Inflammatory macrophage treated with lipopolysaccharide for 4 hours (primary cell): ENCODE results near the gene ZNF611.
"Not testable (repeated sequence)": the region's sequence is repeated elsewhere in the genome, so short reads cannot be mapped to it uniquely, and the experiment has no call there.

Source experiments
- DNase-seq: peaks from one replicate; pipeline ENCODE4 v3.0.0-alpha.2; 2020

Gene ZNF611

DNA sequence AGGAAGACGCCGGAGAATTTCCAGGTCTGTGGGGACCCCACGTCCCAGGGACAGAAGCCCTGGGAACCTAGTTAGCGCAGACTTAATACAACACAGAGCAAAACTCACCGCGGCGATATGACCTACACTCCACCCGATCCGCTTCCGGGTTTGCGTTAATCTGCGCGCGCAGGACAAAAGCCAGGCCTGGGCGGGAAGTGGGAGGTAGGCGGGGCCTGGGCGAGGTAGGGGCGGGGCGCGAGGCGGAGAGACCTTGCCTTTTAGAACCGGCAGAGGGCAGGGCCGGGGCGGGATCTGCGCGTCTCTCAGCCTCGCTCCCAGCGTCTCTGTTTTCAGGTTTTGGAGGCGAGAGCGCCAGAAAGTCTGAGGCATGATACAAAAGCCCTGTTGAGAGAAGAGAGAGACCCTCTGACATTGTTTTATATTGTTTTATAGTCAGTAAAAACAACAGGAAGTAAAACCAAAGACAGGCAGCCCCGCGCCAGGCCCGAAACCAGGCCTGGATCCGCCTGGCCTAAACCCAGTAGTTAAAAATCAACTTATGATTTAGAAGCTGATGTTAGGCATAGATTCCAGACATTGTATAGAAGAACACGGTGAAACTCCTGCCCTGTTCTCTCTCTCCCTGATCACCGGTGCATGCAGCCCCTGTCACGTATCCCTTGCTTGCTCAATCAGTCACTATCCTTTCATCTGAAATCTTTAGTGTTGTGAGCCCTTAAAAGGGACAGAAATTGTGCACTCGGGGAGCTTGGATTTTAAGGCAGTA lies at the start of gene ZNF611:
TSS of gene ZNF611 (minus strand) at position 152 of the 769 bp plus-strand sequence. CDS start 19,150 bp downstream, outside the sequence.
- DNase-seq, result peak; percentile 95

DNA sequence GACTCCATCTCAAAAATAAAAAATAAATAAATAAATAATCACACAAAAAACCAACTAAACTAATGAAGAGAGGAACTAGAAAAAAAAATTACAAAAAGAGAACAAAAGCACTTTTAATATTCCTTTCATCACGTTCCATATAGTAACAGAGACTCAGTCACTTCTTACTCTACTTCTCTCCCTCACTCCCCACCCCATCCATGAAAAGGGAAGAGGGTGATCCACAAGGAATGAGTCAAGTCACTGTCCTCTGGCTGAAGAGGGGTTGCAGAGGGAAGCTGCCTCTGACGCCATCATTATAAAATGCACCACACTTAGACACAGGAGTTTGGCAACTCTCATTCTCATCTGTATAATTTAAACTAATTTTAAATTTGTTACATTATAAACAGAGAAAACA lies 48.0 kb upstream of the ZNF611 start:
- not testable (repeated sequence) for DNase-seq

DNA sequence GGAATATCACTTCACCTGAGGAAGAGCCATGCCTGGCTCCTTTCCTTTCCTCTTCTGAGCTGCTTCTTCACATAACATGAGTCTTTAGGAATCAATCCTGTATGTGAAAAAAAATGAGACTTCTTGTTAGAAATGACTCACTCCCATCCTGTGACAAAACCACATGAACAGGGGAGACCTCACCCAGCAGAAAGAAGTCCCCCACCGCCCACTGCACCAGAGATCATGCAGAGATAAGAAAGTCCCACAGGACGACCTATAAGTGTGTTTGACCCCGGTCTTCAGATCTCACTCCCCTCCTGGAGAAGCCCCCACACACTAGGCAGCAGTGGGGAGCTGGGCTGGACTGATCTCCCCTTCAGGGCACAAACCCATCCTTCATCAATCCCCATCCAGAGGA lies 44.0 kb upstream of the ZNF611 start:
- DNase-seq, result no peak

DNA sequence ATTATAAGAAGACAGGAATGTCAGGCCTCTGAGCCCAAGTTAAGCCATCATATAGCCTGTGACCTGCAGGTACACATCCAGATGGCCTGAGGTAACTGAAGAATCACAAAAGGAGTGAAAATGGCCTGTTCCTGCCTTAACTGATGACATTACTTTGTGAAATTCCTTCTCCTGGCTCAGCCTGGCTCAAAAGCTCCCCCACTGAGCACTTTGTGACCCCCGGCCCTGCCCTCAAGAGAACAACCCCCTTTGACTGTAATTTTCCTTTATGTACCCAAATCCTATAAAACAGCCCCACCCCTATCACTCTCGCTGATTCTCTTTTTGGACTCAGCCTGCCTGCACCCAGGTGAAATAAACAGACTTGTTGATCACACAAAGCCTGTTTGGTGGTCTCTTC lies 21.6 kb upstream of the ZNF611 start:
- not testable (repeated sequence) for DNase-seq

DNA sequence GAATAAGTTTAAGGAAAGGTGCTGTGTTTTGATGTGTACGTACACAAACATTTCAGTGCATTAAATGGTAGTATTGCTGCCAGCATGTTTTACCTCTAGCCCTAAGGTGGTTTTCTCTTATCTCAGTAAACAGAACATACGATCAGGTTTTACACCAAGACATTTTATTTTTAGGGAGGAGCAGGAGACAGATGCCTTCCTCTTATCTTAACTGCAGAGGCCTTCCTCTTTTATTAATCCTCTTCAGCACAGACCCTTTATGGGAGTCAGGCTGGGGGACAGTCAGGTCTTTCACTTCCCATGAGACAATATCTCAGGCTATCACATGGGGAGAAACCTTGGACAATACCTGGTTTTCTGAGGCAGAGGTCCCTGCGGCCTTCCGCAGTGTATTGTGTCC lies 14.9 kb upstream of the ZNF611 start:
- no peak for DNase-seq

DNA sequence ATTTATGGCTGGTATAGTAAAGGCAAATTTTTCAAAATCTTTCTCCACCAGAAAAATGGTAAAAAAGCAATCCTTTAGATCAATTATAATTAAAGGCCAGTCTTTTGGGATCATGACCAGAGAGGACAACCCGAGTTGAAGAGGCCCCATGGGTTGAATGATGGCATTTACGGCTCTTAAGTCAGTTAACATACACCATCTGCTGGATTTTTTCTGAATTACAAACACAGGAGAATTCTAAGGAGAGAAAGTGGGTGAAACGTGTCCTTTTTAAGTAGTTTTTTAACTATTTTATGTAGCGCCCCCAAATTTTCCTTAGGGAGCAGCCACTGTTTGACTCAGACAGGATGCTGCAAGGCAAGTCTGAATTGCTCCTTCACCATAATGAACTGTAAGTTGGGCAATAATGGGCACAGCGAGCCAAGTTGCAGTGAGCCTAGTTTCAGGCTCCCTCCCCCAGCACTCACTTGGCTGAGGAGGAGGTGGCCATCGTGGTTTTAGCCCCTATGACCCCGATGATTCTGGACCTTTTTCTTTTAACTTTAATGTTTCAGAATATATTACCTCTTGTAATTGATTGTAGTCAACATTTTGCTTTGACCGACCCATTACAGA lies 13.6 kb upstream of the ZNF611 start:
- DNase-seq, result peak; percentile 37

DNA sequence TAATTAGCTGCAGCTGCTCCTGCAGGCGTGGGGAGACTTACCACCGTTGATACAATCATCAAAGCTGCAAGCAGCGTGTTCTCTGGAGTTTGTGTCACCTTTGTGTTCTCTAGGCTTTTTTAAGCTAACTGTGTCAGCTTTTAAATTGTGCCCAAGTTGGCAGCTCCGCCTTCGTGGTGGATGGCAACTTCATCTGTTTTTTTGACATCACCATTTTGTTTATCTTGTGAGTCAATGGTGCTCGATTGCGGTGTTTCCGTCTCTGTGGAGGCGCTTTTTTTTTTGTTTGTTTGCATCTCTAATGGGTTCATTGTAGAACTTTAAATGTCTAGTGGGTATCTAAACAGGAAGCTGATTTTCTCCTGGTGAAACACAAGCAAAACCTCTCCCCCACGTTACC lies 11.1 kb upstream of the ZNF611 start:
- DNase-seq, result not testable (repeated sequence)

DNA sequence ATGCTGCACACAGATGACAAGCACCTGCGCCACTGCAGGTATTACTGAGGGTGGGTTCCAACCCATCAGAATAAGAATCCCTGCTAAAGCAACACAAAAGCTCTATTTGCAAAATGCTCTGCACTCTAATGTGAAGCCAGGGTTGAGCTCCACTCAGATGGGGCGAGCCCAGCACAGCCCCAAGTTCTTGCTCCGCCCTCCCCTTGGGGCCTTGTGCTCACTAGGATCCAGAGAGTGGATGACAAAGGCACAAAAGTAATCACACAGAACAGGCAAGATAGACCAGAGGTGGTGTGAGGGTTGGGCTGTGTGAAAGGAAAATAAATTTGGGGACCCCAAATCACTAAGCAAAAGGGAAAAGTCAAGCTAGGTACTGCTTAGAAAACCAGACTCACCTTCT lies 8.2 kb upstream of the ZNF611 start:
- no peak for DNase-seq

DNA sequence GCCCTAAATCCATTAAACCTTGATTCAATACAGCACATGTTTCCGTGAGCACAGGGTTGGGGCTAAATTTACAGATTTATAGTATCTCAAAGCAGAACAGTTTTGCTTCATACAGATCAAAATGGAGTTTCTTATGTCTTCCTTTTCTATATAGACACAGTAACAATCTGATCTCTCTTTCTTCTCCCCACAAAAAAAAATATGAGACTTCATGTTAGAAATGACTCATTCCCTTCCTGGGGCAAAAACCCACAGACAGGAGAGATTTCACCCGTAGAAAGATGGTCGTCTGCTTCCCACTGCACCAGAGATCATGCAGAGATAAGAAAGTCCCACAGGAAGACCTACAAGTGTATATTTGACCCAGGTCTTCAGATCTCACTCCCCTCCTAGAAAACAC lies 7.7 kb upstream of the ZNF611 start:
- DNase-seq, result no peak

DNA sequence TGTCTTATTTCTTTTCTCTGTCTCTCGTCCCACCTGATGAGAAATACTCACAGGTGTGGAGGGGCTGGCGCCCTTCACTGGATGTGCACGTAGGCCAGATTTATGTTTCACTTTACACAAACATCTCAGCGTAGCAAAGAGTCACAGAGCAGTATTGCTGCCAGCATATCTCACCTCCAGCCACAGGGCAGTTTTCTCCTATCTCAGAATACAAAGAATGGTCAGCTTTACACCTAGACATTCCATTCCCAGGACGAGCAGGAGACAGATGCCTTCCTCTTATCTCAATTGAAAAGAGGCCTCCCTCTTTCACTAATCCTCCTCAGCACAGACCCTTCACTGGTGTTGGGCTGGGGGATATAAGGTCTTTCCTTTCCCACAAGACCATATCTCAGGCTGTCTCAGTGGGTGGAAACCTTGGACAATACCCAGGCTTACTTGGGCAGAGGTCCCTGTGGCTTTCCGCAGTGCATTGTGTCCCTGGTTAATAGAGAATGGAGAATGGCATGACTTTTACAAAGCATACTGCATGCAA lies 7.2 kb upstream of the ZNF611 start:
- DNase-seq, result no peak

DNA sequence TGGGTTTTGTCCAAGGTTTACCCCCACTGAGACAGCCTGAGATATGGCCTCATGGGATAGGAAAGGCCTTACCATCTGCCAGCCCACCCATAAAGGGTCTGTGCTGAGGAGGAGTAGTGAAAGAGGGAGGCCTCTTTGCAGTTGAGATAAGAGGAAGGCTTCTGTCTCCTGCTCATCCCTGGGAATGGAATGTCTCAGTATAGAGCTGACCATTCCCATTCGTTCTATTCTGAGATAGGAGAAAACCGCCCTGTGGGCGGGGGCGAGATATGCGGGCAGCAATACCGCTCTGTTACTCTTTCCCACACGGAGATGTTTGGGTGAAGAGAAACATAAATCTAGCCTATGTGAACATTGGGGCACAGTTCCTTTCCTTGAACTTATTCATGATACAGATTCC lies 6.5 kb upstream of the ZNF611 start:
- DNase-seq, result not testable (repeated sequence)

DNA sequence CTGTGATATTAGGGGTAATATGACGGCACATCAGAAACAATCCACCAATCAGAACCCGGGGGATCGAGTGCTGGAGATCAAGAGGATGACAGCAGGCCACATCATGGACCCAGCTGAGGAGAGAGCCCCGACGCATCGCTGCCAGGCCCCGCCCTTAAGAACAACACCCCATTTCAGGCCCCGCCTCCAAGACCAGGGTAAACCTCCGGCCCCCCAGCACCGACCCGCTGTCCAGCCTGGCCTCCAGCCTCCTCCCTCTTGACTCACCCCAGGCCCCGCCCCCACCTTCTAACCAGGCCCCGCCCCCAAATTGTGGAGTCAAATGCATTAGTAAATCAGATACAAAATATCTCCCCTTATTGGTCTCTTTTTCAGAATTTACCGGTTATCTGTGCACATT lies 4.7 kb upstream of the ZNF611 start:
- no peak for DNase-seq

DNA sequence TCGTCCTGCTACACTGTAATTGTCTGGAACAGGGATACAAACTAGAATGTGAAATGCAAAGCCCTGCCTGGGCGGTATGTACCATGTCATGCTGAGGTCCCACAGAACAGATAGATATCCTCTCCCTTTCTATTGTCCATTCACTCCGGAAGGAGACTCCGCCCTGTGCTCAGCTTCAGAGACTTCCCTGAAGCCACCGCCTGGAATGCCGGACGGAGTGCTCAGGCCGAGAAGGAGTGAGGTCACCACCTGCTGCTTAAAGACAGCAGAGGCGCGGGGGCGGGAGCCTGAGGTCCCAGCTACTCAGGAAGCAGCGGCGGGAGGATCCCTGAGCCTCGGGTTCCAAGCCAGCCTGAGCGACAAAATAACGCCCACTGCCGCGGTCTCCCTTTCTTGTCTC lies 890 bp upstream of the ZNF611 start:
- DNase-seq, result no peak

DNA sequence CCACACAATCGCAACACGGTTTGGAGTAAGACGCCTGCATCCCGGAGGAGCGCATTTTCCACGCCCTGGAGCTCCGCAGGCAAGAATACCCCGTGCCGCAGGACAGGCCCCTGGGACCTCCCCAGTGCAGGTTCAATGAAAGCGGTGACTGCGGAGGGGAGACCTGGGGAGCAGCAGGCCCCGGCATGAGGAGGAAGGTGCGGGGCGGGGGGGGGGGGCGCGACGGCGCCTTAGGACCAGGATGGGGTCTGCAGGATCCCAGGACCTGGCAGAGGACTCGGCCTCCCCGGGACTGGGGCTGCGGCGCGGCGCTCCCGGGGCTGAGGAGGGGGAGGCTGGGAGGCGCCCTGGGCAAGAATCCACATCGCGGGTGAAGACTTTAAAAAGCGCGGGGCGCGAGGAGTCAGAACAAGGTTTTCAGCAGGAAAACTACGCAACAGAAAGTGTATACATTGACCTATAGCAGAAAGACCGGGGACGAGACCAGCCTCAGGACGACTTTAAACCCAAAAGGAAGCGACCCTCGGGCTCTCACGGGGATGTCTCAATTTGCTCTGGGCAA lies 432 bp downstream of the ZNF611 start:
- no peak for DNase-seq

DNA sequence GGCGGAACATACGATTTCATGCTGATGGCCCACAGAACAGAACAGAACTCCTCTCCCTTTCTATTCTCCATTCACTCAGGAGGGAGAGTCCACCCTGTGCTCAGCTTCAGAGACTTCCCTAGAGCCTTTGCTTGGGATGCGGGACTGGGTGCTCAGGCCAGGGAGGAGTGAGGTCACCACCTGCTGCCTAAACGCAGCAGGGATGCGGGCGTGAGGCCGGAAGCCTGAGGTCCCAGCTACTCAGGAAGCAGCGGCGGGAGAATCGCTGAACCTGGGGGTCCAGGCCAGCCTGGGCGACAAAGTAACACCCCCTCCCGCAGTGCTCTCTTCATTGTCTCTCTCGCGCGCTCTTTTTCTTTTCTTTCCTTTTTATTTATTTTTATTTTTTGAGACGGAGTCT lies 8.8 kb downstream of the ZNF611 start:
- not testable (repeated sequence) for DNase-seq

DNA sequence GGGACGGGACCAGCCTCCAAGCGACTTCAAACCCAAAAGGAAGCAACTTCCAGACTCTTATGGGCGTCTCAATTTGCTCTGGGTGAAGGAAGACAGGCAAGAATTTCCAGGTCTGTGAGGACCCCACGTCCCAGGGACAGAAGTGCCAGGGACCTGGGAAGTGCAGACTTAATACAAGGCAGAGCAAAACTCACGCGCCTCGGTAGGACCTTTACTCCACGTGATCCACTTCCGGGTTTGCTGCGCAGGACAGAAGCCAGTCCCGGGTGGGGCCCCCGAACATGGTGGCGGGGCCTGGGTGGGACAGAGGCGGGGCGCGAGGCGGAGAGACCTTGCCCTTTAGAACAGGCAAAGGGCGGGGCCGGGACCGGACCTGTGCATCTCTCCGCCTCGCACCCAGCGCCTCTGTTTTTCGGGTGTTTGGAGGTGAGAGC lies 9.3 kb downstream of the ZNF611 start:
- DNase-seq, result no peak

DNA sequence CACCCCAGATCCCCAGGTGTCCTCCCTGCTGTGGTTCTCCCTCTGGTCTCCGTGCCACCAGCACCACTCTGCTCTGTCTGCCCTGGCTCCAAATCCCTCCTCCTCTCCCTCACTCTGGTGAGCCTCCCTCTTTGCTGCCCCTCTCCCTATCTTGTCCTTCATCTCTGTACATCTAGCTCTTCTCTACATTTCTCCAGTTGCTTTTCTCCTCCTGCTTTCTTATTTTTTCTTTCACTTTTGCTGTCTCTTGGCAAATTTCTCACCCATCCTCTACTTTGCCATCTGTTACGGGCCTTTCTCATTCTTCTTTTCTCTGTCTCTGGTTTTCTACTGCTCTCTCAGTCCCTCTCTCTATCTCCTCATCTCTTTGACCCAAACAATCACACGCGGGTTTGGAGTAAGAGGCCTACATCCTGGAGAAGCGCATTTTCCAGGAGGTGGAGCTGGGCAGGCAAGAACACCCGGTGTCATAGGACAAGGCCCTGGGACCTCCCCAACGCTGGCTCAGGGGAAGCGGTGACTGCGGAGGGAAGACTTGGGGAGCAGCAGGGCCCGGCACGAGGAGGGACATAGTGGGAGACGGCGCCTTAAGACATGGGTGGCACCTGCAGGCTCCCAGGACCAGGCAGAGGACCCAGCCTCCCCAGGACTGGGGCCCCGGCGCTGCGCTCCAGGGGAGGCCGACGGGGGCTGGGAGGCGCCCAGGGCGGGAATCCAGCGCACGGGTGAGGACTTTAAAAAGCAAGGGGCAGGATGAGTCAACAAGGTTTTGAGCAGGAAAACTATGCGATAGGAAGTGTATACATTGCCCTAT lies 9.9 kb downstream of the ZNF611 start:
- DNase-seq, result no peak

DNA sequence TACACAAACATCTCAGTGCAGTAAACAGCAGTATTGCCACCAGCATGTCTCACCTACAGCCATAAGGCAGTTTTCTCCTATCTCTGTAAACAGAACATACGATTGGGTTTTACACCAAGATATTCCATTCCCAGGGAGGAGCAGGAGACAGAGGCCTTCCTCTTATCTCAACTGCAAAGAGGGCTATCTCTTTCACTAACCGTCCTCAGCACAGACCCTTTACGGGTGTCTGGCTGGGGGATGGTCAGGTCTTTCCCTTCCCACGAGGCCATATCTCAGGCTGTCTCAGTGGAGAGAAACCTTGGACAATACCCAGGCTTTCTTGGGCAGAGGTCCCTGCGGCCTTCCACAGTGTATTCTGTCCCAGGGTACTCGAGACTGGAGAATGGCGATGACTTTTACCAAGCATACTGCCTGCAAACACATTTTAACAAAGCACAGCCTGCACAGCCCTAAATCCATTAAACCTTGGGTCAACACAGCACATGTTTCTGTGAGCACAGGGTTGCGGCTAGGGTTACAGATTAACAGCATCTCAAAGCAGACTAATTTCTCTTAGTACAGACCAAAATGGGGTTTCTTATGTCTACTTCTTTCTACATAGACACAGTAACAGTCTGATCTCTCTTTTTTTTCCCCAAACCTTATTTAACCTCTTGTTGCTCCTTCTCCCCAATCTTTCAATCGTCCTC lies 10.8 kb downstream of the ZNF611 start:
- not testable (repeated sequence) for DNase-seq

DNA sequence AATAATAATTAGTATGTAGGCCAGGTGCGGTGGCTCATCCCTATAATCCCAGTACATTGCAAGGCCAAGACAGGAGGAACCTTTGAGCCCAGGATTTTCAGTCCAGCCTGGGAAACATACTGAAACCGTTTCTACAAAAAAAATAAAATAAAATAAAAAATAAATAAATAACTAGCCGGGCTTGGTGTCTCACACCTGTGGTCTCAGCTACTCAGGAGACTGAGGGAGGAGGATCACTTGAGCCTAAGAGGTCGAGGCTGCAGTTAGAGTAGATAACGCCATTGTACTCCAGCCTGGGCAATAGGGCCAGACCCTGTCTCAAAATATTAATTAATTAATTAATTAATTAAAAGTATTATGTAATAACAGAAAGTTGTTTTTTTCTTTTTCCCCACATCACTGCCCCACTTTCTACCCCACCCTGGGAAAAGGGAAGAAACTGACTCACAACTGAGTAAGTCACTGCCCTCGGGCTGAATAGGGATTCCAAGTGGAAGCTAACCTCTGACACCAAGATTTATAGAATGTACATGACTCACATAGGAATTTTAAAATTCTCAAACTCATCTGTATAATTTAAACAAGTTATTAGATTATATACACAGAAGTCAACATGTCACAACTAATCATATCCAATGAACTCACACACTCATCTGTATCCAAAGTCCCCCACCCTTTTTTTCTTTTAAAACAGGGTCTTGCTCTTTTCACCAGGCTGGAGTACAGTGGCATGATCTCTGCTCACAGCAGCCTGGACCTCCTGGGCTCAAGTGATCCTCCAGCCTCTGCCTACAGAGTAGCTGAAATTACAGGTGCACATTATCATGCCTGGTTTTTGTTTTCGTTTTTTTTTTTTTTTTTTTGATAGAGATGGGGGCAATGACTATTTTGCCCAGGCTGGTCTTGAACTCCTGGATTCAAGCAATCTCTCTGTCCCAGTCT lies 12.5 kb downstream of the ZNF611 start:
- DNase-seq, result no peak

DNA sequence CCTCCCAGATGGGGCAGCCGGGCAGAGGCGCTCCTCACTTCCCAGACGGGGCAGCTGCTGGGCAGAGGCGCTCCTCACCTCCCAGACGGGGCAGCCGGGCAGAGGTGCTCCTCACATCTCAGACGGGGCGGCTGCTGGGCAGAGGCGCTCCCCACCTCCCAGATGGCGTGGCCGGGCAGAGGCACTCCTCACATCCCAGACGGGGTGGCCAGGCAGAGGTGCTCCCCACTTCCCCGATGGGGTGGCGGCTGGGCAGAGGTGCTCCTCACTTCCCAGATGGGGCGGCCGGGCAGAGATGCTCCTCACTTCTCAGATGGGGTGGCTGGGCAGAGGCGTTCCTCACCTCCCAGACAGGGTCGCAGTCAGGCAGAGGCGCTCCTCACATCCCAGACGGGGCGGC lies 14.3 kb downstream of the ZNF611 start:
- not testable (repeated sequence) for DNase-seq

DNA sequence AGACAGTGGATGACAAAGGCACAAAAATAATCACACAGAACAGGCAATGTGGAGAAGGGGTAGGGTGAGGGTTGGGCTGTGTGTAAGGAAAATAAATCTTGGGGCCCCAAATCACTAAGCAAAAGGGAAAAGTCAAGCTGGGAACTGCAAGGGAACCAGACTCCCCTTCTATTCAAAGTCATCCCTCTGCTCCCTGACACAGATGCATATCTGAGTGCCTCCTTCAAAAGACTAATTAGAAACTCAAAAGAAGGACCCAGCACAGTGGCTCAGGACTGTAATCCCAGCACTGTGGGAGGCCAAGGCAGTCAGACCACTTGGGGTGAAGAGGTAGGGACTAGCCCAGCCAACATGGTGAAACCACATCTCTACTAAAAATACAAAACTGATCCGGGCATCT lies 18.3 kb downstream of the ZNF611 start:
- no peak for DNase-seq
